ENCODE results near the gene C1GALT1C1L. TPM values are rescaled to one million over a fixed set of nuclear protein-coding genes. Genes with fewer than 3 reads are reported as not detected.

Gene C1GALT1C1L
- polyA plus RNA-seq, 2 of the 4 experiments (the other 2 are of a cell fraction), result 2.1 to 5.9 TPM

- 80% methylated on average over 11 of the region's 11 CpGs for WGBS (ENCODE audit: missing lambda C conversion rate)
- no peak overlapping the region for H3K4me3 ChIP-seq
- no peak for TF ChIP-seq CTCF (IDR thresholded peaks at IDR 0.05)
- TF ChIP-seq EP300 (IDR thresholded peaks at IDR 0.05), result no peak
- TF ChIP-seq POLR2AphosphoS2 (conservative IDR thresholded peaks at IDR 0.05; ENCODE audit: low read length), result no peak
- TF ChIP-seq, protein P1, sequence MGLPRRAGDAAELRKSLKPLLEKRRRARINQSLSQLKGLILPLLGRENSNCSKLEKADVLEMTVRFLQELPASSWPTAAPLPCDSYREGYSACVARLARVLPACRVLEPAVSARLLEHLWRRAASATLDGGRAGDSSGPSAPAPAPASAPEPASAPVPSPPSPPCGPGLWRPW (IDR thresholded peaks at IDR 0.05), result no peak
- no peak for TF ChIP-seq NPAS2 (CRISPR knock-in tag; IDR thresholded peaks at IDR 0.05; ENCODE audit: borderline replicate concordance)
- TF ChIP-seq HDAC2 (IDR thresholded peaks at IDR 0.05), result no peak
- TF ChIP-seq CHD4 (IDR thresholded peaks at IDR 0.05; ENCODE audit: borderline replicate concordance), result no peak
- TF ChIP-seq HMGXB4 (CRISPR knock-in tag; IDR thresholded peaks at IDR 0.05; ENCODE audit: borderline replicate concordance), result no peak
- no peak for TF ChIP-seq POLR2A (IDR thresholded peaks at IDR 0.05; ENCODE audit: low read length)
- TF ChIP-seq ELK1 (IDR thresholded peaks at IDR 0.05; ENCODE audit: low read depth, low read length), result no peak
- TF ChIP-seq, protein P2, sequence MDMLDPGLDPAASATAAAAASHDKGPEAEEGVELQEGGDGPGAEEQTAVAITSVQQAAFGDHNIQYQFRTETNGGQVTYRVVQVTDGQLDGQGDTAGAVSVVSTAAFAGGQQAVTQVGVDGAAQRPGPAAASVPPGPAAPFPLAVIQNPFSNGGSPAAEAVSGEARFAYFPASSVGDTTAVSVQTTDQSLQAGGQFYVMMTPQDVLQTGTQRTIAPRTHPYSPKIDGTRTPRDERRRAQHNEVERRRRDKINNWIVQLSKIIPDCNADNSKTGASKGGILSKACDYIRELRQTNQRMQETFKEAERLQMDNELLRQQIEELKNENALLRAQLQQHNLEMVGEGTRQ (IDR thresholded peaks at IDR 0.05), result no peak
- no peak for TF ChIP-seq HEYL (CRISPR knock-in tag; IDR thresholded peaks at IDR 0.05)
- no peak for TF ChIP-seq FOXS1 (CRISPR knock-in tag; IDR thresholded peaks at IDR 0.05)
- TF ChIP-seq, protein P3, sequence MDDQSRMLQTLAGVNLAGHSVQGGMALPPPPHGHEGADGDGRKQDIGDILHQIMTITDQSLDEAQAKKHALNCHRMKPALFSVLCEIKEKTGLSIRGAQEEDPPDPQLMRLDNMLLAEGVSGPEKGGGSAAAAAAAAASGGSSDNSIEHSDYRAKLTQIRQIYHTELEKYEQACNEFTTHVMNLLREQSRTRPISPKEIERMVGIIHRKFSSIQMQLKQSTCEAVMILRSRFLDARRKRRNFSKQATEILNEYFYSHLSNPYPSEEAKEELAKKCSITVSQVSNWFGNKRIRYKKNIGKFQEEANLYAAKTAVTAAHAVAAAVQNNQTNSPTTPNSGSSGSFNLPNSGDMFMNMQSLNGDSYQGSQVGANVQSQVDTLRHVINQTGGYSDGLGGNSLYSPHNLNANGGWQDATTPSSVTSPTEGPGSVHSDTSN (IDR thresholded peaks at IDR 0.05), result no peak
- TF ChIP-seq FOSB (CRISPR knock-in tag; IDR thresholded peaks at IDR 0.05), result no peak
- TF ChIP-seq, protein P4, sequence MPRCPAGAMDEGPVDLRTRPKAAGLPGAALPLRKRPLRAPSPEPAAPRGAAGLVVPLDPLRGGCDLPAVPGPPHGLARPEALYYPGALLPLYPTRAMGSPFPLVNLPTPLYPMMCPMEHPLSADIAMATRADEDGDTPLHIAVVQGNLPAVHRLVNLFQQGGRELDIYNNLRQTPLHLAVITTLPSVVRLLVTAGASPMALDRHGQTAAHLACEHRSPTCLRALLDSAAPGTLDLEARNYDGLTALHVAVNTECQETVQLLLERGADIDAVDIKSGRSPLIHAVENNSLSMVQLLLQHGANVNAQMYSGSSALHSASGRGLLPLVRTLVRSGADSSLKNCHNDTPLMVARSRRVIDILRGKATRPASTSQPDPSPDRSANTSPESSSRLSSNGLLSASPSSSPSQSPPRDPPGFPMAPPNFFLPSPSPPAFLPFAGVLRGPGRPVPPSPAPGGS (IDR thresholded peaks at IDR 0.05), result no peak
- no peak for TF ChIP-seq ESRRA (IDR thresholded peaks at IDR 0.05; ENCODE audit: borderline replicate concordance, low read length)
- TF ChIP-seq HOXA7 (CRISPR knock-in tag; IDR thresholded peaks at IDR 0.05), result no peak
- H3K4me2 ChIP-seq, result no peak overlapping the region
- peaks cover 33% of the 10 kb centered on the region for H3K4me1 ChIP-seq
- FAIRE-seq (no peak), DNase-seq (ENCODE audit: low read depth in 1 of 2, low spot score in 1 of 2) (no peak), ATAC-seq (no peak)
- no peak overlapping the region for H3K27ac ChIP-seq
- ChIA-PET CTCF (interaction anchor here (0.7 to 1.5 kb wide), 3 partner anchors 10 to 23 kb away, joined by 3 to 4 read pairs (median 4); no protein-coding TSS in a partner anchor), POLR2A (no interaction called here)
- H3K9me3 ChIP-seq, result peaks cover 2% of the 10 kb centered on the region; the same call in 1 of the 3 replicates
Observed at GRCh38 chr2:43631618-43632317, 44.5 kb downstream of the C1GALT1C1L start.

Other genes with a start within 250 kb of the C1GALT1C1L start
- gene THADA, start 80.4 kb downstream of the C1GALT1C1L start, polyA plus RNA-seq (2011; rRNA removed), result 37.9 and 51.8 TPM in 2 replicates
- gene THADA, start 80.4 kb downstream of the C1GALT1C1L start, polyA plus RNA-seq (2017; fragmentation: RNase III; extraction: RNeasy Plus Mini Kit Qiagen cat#74134 plus additional on column Dnase treatment), result 21.8 to 24.2 TPM (median 23.5 TPM) in 3 replicates
- 14.9 and 15.3 TPM in 2 replicates for gene PLEKHH2, start 39.2 kb downstream of the C1GALT1C1L start, polyA plus RNA-seq (2011; rRNA removed)
- gene PLEKHH2, start 39.2 kb downstream of the C1GALT1C1L start, polyA plus RNA-seq (2017; fragmentation: RNase III; extraction: RNeasy Plus Mini Kit Qiagen cat#74134 plus additional on column Dnase treatment), result 0.68 to 0.92 TPM (median 0.90 TPM) in 3 replicates
- 33.5 and 44.3 TPM in 2 replicates for gene DYNC2LI1, start 97.6 kb upstream of the C1GALT1C1L start, polyA plus RNA-seq (2011; rRNA removed)
- gene DYNC2LI1, start 97.6 kb upstream of the C1GALT1C1L start, polyA plus RNA-seq (2017; fragmentation: RNase III; extraction: RNeasy Plus Mini Kit Qiagen cat#74134 plus additional on column Dnase treatment), result 22.2 to 28.2 TPM (median 23.7 TPM) in 3 replicates
- gene ABCG5, start 162.4 kb upstream of the C1GALT1C1L start, polyA plus RNA-seq (2011; rRNA removed), result not detected in 2 replicates
- gene ABCG5, start 162.4 kb upstream of the C1GALT1C1L start, polyA plus RNA-seq (2017; fragmentation: RNase III; extraction: RNeasy Plus Mini Kit Qiagen cat#74134 plus additional on column Dnase treatment), result not detected in 3 replicates
- gene ABCG8, start 162.5 kb upstream of the C1GALT1C1L start, polyA plus RNA-seq (2011; rRNA removed), result not detected in 2 replicates
- not detected in 3 replicates for gene ABCG8, start 162.5 kb upstream of the C1GALT1C1L start, polyA plus RNA-seq (2017; fragmentation: RNase III; extraction: RNeasy Plus Mini Kit Qiagen cat#74134 plus additional on column Dnase treatment)